Esophagus muscularis mucosa (tissue), 3 donors: ENCODE measurements around the gene WDSUB1.

Experiments
- CTCF ChIP-seq, 3 experiments: fragments of 200-600 bp in 2 of 3; fragments of 450-650 bp in 1 of 3; sonication (generic) in 2 of 3; IDR thresholded peaks; one replicate each; pipeline ENCODE4 v1.5.1; 2017 to 2019; ENCODE audit warnings: antibody characterized with exemption in 3 of 3, mild to moderate bottlenecking in 2 of 3, moderate library complexity in 1 of 3
- POLR2A ChIP-seq: fragments of 450-650 bp; IDR thresholded peaks from one replicate; pipeline ENCODE4 v1.6.1; 2017; ENCODE audit warnings: antibody characterized with exemption, moderate library complexity, mild to moderate bottlenecking, low read depth
- POLR2AphosphoS5 ChIP-seq, 2 donors: sonication (generic); formaldehyde crosslinking; IDR thresholded peaks; one replicate each; pipeline ENCODE4 v1.6.1; 2017; ENCODE audit warnings: antibody characterized with exemption in 2 of 2

- TF ChIP-seq POLR2A (no peak), CTCF (IDR thresholded peaks at IDR 0.05) (no peak), POLR2AphosphoS5 (IDR thresholded peaks at IDR 0.05) (no peak)
Observed at GRCh38 chr2:159208438-159208837, 78.1 kb downstream of the WDSUB1 start.
